Measurements from ENCODE around the gene KIF26B.

DNA sequence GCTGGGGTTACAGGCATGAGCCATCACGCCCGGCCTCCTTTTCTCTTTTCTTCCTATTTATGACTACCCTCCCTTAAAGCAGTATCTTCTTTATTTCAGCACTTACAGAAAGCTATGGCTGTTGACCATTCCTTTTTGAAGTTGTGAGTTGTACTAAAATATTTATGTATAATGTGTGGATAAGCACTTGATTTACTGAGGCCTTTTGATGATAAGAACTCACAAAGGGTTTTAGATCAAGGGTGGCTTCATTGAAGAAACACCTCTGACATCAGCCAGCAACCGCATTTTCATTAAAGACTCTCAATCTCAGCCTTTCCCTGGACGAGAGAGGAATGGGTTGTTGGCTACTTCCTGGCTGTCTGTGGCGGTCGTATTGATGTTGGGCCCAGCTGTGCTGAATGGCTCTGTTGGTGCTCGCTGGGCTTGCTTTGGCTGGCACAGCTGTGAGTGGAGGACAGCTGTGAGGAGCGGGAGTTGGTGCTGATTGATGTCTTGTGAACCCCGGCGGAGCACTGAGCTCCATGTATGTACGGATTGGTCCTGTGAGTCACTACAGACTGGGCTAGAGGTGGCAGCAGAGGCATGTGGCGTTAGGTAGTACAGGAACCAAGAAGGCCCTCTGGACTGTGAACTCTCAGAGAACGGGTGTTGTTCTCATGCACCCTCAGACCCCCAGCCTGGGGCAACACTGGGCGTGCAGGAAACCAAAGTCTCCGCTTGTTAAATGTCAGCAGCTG is 208.8 kb downstream of the KIF26B start:
- TF ChIP-seq, protein P1, sequence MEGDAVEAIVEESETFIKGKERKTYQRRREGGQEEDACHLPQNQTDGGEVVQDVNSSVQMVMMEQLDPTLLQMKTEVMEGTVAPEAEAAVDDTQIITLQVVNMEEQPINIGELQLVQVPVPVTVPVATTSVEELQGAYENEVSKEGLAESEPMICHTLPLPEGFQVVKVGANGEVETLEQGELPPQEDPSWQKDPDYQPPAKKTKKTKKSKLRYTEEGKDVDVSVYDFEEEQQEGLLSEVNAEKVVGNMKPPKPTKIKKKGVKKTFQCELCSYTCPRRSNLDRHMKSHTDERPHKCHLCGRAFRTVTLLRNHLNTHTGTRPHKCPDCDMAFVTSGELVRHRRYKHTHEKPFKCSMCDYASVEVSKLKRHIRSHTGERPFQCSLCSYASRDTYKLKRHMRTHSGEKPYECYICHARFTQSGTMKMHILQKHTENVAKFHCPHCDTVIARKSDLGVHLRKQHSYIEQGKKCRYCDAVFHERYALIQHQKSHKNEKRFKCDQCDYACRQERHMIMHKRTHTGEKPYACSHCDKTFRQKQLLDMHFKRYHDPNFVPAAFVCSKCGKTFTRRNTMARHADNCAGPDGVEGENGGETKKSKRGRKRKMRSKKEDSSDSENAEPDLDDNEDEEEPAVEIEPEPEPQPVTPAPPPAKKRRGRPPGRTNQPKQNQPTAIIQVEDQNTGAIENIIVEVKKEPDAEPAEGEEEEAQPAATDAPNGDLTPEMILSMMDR (IDR thresholded peaks at IDR 0.05), result no peak
- no peak for TF ChIP-seq POLR2A (IDR thresholded peaks at IDR 0.05)
